Measurements from ENCODE around the gene SGIP1. TPM values are rescaled to one million over a fixed set of nuclear protein-coding genes. Genes with fewer than 3 reads are reported as not detected.

Gene SGIP1
- total RNA-seq (under 1 TPM in 1 of 2 donors, not detected in 1; 0.07 TPM), total RNA-seq (0 reads per million in 2 donors)

GRCh38 chr1:66533804-66534740 lies at the start of gene SGIP1:
Gene SGIP1 (plus strand): TSS chr1:66534153. CDS start chr1:66534359, 206 bp downstream.
- DNase-seq = no peak
- Mint-ChIP-seq H3K27ac (peak within 1 kb of the TSS; percentile 73), H3K27me3 (peaks cover 65% of the 10 kb centered on the region), H3K4me3 (peak within 1 kb of the TSS; percentile 87), H3K36me3 (ENCODE audit: low read depth) (peaks cover 5% of the 10 kb centered on the region), H3K4me1 (peaks cover 9% of the 10 kb centered on the region)
- no peaks in the 10 kb centered on the region for H3K9me3 ChIP-seq (ENCODE audit: control insufficient read depth, low read length, poor library complexity, severe bottlenecking)
- peak; percentile 37 for ATAC-seq

GRCh38 chr1:66489151-66489550 lies 44.8 kb upstream of the SGIP1 start:
- H3K27ac Mint-ChIP-seq = no peak overlapping the region
- no peaks in the 10 kb centered on the region for H3K4me1 Mint-ChIP-seq
- H3K27me3 Mint-ChIP-seq = no peaks in the 10 kb centered on the region
- H3K4me3 Mint-ChIP-seq = no peak overlapping the region
- no peaks in the 10 kb centered on the region for H3K36me3 Mint-ChIP-seq (ENCODE audit: low read depth)
- no peaks in the 10 kb centered on the region for H3K9me3 ChIP-seq (ENCODE audit: control insufficient read depth, low read length, poor library complexity, severe bottlenecking)
- DNase-seq (no peak), ATAC-seq (no peak)

- Mint-ChIP-seq H3K36me3 (ENCODE audit: low read depth) (no peaks in the 10 kb centered on the region), H3K27me3 (no peaks in the 10 kb centered on the region), H3K4me1 (no peaks in the 10 kb centered on the region), H3K27ac (no peak overlapping the region), H3K4me3 (no peak overlapping the region)
- H3K9me3 ChIP-seq (ENCODE audit: control insufficient read depth, low read length, poor library complexity, severe bottlenecking) = no peaks in the 10 kb centered on the region
- ATAC-seq (no peak), DNase-seq (no peak)
These were observed 43.9 kb upstream of the SGIP1 start for GRCh38 chr1:66489972-66490601.

GRCh38 chr1:66490816-66491215 lies 43.1 kb upstream of the SGIP1 start:
- ATAC-seq = no peak
- Mint-ChIP-seq H3K27me3 (peaks cover 2% of the 10 kb centered on the region), H3K36me3 (ENCODE audit: low read depth) (no peaks in the 10 kb centered on the region), H3K4me3 (no peak overlapping the region), H3K27ac (no peak overlapping the region), H3K4me1 (no peaks in the 10 kb centered on the region)
- no peaks in the 10 kb centered on the region for H3K9me3 ChIP-seq (ENCODE audit: control insufficient read depth, low read length, poor library complexity, severe bottlenecking)
- no peak for DNase-seq

- Mint-ChIP-seq H3K4me3 (no peak overlapping the region), H3K36me3 (ENCODE audit: low read depth) (no peaks in the 10 kb centered on the region), H3K4me1 (no peaks in the 10 kb centered on the region), H3K27me3 (peaks cover 17% of the 10 kb centered on the region), H3K27ac (no peak overlapping the region)
- DNase-seq = no peak
- ATAC-seq = no peak
- no peaks in the 10 kb centered on the region for H3K9me3 ChIP-seq (ENCODE audit: control insufficient read depth, low read length, poor library complexity, severe bottlenecking)
These were observed 41.5 kb upstream of the SGIP1 start for GRCh38 chr1:66492424-66492823.

- ATAC-seq (no peak), DNase-seq (no peak)
- H3K4me1 Mint-ChIP-seq = no peaks in the 10 kb centered on the region
- no peak overlapping the region for H3K27ac Mint-ChIP-seq
- H3K36me3 Mint-ChIP-seq (ENCODE audit: low read depth) = no peaks in the 10 kb centered on the region
- no peaks in the 10 kb centered on the region for H3K9me3 ChIP-seq (ENCODE audit: control insufficient read depth, low read length, poor library complexity, severe bottlenecking)
- peaks cover 21% of the 10 kb centered on the region for H3K27me3 Mint-ChIP-seq
- no peak overlapping the region for H3K4me3 Mint-ChIP-seq
These were observed 40.2 kb upstream of the SGIP1 start for GRCh38 chr1:66493731-66494130.

GRCh38 chr1:66494482-66494881 lies 39.5 kb upstream of the SGIP1 start:
- H3K27ac Mint-ChIP-seq = no peak overlapping the region
- H3K4me1 Mint-ChIP-seq = no peaks in the 10 kb centered on the region
- ATAC-seq (no peak), DNase-seq (no peak)
- H3K36me3 Mint-ChIP-seq (ENCODE audit: low read depth) = no peaks in the 10 kb centered on the region
- H3K9me3 ChIP-seq (ENCODE audit: control insufficient read depth, low read length, poor library complexity, severe bottlenecking) = no peaks in the 10 kb centered on the region
- no peak overlapping the region for H3K4me3 Mint-ChIP-seq
- peaks cover 27% of the 10 kb centered on the region for H3K27me3 Mint-ChIP-seq

- Mint-ChIP-seq H3K36me3 (ENCODE audit: low read depth) (no peaks in the 10 kb centered on the region), H3K27ac (no peak overlapping the region), H3K4me1 (no peaks in the 10 kb centered on the region), H3K4me3 (no peak overlapping the region), H3K27me3 (peaks cover 33% of the 10 kb centered on the region)
- ATAC-seq = no peak
- no peak for DNase-seq
- no peaks in the 10 kb centered on the region for H3K9me3 ChIP-seq (ENCODE audit: control insufficient read depth, low read length, poor library complexity, severe bottlenecking)
These were observed 38.5 kb upstream of the SGIP1 start for GRCh38 chr1:66495495-66495894.

- DNase-seq (no peak), ATAC-seq (no peak)
- Mint-ChIP-seq H3K36me3 (ENCODE audit: low read depth) (no peaks in the 10 kb centered on the region), H3K27me3 (peaks cover 41% of the 10 kb centered on the region), H3K4me3 (no peak overlapping the region), H3K27ac (no peak overlapping the region), H3K4me1 (no peaks in the 10 kb centered on the region)
- no peaks in the 10 kb centered on the region for H3K9me3 ChIP-seq (ENCODE audit: control insufficient read depth, low read length, poor library complexity, severe bottlenecking)
These were observed 36.0 kb upstream of the SGIP1 start for GRCh38 chr1:66497910-66498309.

- H3K4me1 Mint-ChIP-seq = no peaks in the 10 kb centered on the region
- no peak for ATAC-seq
- DNase-seq = no peak
- no peaks in the 10 kb centered on the region for H3K36me3 Mint-ChIP-seq (ENCODE audit: low read depth)
- H3K27me3 Mint-ChIP-seq = peaks cover 52% of the 10 kb centered on the region
- H3K4me3 Mint-ChIP-seq = no peak overlapping the region
- no peak overlapping the region for H3K27ac Mint-ChIP-seq
- H3K9me3 ChIP-seq (ENCODE audit: control insufficient read depth, low read length, poor library complexity, severe bottlenecking) = no peaks in the 10 kb centered on the region
These were observed 33.7 kb upstream of the SGIP1 start for GRCh38 chr1:66500301-66500700.

GRCh38 chr1:66502086-66502485 lies 31.9 kb upstream of the SGIP1 start:
- Mint-ChIP-seq H3K4me1 (peaks cover under 1% of the 10 kb centered on the region), H3K27ac (no peak overlapping the region), H3K4me3 (no peak overlapping the region), H3K36me3 (ENCODE audit: low read depth) (no peaks in the 10 kb centered on the region), H3K27me3 (peaks cover 49% of the 10 kb centered on the region)
- DNase-seq (no peak), ATAC-seq (no peak)
- H3K9me3 ChIP-seq (ENCODE audit: control insufficient read depth, low read length, poor library complexity, severe bottlenecking) = no peaks in the 10 kb centered on the region

- DNase-seq (peak in 1 of 3 donors; percentile 7), ATAC-seq (peak; percentile 63)
- peaks cover 3% of the 10 kb centered on the region for H3K4me1 Mint-ChIP-seq
- H3K4me3 Mint-ChIP-seq = no peak overlapping the region
- H3K27me3 Mint-ChIP-seq = peaks cover 58% of the 10 kb centered on the region
- H3K27ac Mint-ChIP-seq = no peak overlapping the region
- H3K9me3 ChIP-seq (ENCODE audit: control insufficient read depth, low read length, poor library complexity, severe bottlenecking) = no peaks in the 10 kb centered on the region
- no peaks in the 10 kb centered on the region for H3K36me3 Mint-ChIP-seq (ENCODE audit: low read depth)
These were observed 30.0 kb upstream of the SGIP1 start for GRCh38 chr1:66503841-66504470.

GRCh38 chr1:66505671-66506392 lies 28.1 kb upstream of the SGIP1 start:
- ATAC-seq = no peak
- H3K9me3 ChIP-seq (ENCODE audit: control insufficient read depth, low read length, poor library complexity, severe bottlenecking) = no peaks in the 10 kb centered on the region
- peaks cover 55% of the 10 kb centered on the region for H3K27me3 Mint-ChIP-seq
- peaks cover 3% of the 10 kb centered on the region for H3K4me1 Mint-ChIP-seq
- DNase-seq = no peak
- no peak overlapping the region for H3K27ac Mint-ChIP-seq
- no peaks in the 10 kb centered on the region for H3K36me3 Mint-ChIP-seq (ENCODE audit: low read depth)
- no peak overlapping the region for H3K4me3 Mint-ChIP-seq

Data from T-helper 17 cell (primary cell).